Measurements from ENCODE around the gene TWF2. TPM values are rescaled to one million over a fixed set of nuclear protein-coding genes. Genes with fewer than 3 reads are reported as not detected.

Gene TWF2
- total RNA-seq, 4 donors from 2014 or later, result 59.2 to 72.9 (median 60.4) TPM

DNA sequence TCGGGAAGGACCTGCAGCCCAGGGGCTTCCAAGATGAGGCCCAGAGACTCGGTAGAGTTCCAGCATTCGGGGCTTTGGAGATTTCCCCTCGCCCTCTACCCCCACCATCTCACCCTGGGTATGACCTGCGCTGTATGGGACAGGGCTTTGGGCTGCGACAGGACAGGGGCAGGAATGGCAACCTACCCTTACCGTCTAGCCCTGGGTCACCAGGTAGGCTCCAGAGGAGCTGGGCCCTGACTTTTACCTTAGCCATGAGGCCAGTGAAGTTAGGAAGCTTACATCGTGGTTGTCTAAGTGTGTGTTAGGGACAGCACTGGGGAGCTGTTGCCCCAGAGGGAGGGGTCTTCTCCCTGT lies 7.3 kb upstream of the TWF2 start:
- 14 to 29% methylated on average over 8 of the region's 8 CpGs for WGBS, 2 donors
- Histone ChIP-seq H3K9me3 (no peaks in the 10 kb centered on the region), H3K27ac (peak overlapping the region; percentile 74 to 95 (median 88)), H3K4me3 (peak overlapping the region; percentile 52 to 75 (median 63)), H3K27me3 (no peaks in the 10 kb centered on the region), H3K4me1 (peaks cover 0 to 33% (median 10%) of the 10 kb centered on the region in 4 donors), H3K36me3 (peaks cover 0 to 39% (median 0%) of the 10 kb centered on the region in 3 donors)
- DNase-seq (ENCODE audit: low spot score in 2 of 2), result no peak
- TF ChIP-seq EP300 (IDR thresholded peaks at IDR 0.05) (no peak), POLR2A (IDR thresholded peaks at IDR 0.05) (no peak)
- TF ChIP-seq, protein P1, sequence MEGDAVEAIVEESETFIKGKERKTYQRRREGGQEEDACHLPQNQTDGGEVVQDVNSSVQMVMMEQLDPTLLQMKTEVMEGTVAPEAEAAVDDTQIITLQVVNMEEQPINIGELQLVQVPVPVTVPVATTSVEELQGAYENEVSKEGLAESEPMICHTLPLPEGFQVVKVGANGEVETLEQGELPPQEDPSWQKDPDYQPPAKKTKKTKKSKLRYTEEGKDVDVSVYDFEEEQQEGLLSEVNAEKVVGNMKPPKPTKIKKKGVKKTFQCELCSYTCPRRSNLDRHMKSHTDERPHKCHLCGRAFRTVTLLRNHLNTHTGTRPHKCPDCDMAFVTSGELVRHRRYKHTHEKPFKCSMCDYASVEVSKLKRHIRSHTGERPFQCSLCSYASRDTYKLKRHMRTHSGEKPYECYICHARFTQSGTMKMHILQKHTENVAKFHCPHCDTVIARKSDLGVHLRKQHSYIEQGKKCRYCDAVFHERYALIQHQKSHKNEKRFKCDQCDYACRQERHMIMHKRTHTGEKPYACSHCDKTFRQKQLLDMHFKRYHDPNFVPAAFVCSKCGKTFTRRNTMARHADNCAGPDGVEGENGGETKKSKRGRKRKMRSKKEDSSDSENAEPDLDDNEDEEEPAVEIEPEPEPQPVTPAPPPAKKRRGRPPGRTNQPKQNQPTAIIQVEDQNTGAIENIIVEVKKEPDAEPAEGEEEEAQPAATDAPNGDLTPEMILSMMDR (IDR thresholded peaks at IDR 0.05), result no peak

DNA sequence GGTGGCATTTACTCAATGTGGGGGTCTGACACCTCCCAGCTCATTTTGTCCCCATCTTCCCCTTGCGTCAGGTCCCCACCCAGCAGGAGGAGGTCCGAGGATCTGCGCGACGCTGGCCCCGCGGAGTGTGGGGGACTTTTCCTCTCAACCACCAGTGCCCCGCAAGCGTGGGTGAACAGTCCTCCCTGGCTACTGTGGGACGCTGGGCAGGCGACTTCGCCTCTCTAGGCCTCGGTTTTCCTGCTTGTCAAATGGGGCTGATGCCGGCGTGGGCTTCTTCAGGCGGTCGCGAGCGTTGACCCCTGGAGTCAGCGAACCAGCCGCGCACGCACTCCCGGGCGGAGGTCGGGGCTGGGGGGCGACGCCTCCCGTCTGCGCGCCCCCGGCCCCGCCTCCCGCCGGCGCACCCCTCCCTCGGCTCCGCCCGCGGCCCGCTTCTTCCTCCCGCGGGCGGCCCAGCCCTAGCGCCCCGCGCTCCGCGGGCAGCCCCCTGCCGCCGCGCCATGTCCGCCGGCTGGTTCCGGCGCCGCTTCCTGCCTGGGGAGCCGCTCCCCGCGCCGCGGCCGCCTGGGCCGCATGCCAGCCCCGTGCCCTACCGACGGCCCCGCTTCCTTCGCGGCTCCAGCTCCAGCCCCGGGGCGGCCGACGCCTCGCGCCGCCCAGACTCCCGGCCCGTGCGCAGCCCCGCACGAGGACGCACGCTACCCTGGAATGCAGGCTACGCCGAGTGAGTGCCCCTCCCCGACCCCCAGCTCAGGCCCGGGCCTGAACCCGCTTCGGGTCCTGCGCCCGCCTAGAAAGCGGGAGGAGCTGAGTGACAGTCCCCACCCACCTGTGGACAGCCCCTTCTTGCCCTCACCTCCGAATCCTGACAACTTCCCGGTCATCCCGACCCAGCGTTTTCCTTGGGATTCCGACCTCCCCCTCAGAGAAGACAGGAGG lies 6.6 kb upstream of the TWF2 start, which contains the start of gene PPM1M:
Gene PPM1M (plus strand): TSS at position 438 of the 942 bp plus-strand sequence. CDS start 66 bp downstream, at position 504.
- no peak for DNase-seq (ENCODE audit: low spot score in 2 of 2)
- Histone ChIP-seq H3K27me3 (no peaks in the 10 kb centered on the region), H3K4me1 (peaks cover 0 to 40% (median 12%) of the 10 kb centered on the region in 4 donors), H3K4me3 (peak within 1 kb of the TSS; percentile 52 to 75 (median 63)), H3K27ac (peak within 1 kb of the TSS; percentile 74 to 95 (median 88)), H3K36me3 (peaks cover 0 to 32% (median 0%) of the 10 kb centered on the region in 3 donors), H3K9me3 (no peaks in the 10 kb centered on the region)
- TF ChIP-seq, protein P1 (IDR thresholded peaks at IDR 0.05), result peak in 1 of 5 experiments; percentile 14
- peak in 1 of 2 donors; percentile 29 for TF ChIP-seq POLR2A (IDR thresholded peaks at IDR 0.05)
- TF ChIP-seq EP300 (IDR thresholded peaks at IDR 0.05), result no peak
- 1 to 2% methylated on average over 58 to 81 of the region's 98 CpGs for WGBS, 2 donors

DNA sequence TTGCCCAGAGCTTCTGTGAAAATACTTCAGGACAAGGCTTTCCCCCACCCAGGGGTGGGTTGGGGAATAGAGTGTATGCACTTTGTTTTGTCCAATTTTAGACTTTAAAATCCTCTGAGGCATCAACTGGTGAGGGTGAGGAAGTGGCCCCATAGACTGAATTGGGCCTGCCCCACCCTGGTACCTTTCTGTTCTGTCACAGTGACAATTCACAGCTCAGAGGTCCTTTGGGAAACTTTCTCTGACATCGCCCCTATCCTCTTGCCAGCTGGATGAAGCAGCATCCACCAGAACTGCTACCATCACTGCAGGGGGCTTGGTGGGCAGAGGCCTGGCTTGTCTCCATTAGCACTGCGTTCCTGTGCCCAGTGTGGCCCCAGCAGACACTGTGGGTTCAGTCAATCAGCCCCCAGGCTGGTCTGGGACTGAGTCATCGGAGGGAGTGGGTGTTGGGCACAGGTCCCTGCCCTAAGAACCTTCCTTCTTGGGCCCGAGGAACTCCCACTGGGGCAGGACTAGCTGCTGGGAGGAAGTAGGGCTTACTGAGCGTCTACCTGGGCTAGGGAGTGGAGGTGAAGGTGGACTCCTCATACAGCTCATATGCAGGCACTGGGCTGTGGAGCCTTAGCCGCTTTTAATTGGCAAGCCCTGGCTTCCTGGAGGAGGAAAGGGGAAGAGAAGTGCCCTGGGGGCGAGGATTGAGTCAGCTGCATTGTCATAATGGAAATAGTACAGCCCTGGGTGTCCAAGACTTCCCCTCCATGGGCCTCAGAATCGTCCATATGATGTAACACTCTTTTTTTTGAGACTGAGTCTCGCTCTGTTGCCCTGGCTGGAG lies 5.1 kb upstream of the TWF2 start:
- 71 to 73% methylated on average over 8 to 9 of the region's 9 CpGs for WGBS, 2 donors

DNA sequence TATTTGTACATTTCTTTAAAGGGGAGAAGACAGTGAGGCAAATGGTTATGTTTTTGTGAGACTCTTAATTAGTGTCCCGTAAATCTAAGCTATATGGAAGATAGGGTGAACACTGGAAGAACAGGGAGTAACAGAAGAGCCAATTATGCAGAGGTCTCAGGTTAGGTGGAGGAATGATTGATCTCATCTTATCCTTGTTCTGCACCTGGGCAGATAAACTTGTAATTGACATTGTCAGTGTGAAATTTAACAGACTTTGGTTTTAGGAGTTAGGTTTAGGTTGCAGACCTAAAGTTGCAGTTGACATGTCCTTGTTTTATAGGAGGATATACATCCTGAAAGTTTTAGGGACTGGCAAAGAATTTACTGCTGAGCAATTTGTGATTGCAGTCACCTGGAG lies 3.1 kb upstream of the TWF2 start:
- Histone ChIP-seq H3K9me3 (no peaks in the 10 kb centered on the region), H3K27me3 (no peaks in the 10 kb centered on the region), H3K27ac (no peak overlapping the region), H3K4me1 (peaks cover 0 to 60% (median 35%) of the 10 kb centered on the region in 4 donors), H3K36me3 (no peaks in the 10 kb centered on the region), H3K4me3 (no peak overlapping the region)
- TF ChIP-seq, protein P1 (IDR thresholded peaks at IDR 0.05), result no peak
- TF ChIP-seq EP300 (IDR thresholded peaks at IDR 0.05) (no peak), POLR2A (IDR thresholded peaks at IDR 0.05) (no peak)
- 74 to 84% methylated on average over 1 of the region's 1 CpG for WGBS, 2 donors
- DNase-seq (ENCODE audit: low spot score in 2 of 2), result no peak

More for the DNA sequence above, 5.1 kb upstream of the TWF2 start:
- H3K4me1 ChIP-seq, result peaks cover 0 to 52% (median 22%) of the 10 kb centered on the region in 4 donors
- no peak for DNase-seq (ENCODE audit: low spot score in 2 of 2)
- TF ChIP-seq, protein P1 (IDR thresholded peaks at IDR 0.05), result no peak
- TF ChIP-seq EP300 (IDR thresholded peaks at IDR 0.05) (peak in 1 of 2 donors; percentile 20), POLR2A (IDR thresholded peaks at IDR 0.05) (no peak)
- no peak overlapping the region for H3K4me3 ChIP-seq
- peaks cover 0 to 16% (median 0%) of the 10 kb centered on the region in 3 donors for H3K36me3 ChIP-seq
- H3K27ac ChIP-seq, result peak overlapping the region in 2 of 4 donors; percentile 87 to 89
- H3K9me3 ChIP-seq, result no peaks in the 10 kb centered on the region
- no peaks in the 10 kb centered on the region for H3K27me3 ChIP-seq

Data from tibial nerve (tissue), 4 donors.